Left renal cortex interstitium (tissue), 4 donors: ENCODE measurements around the gene SARS1. TPM values are rescaled to one million over a fixed set of nuclear protein-coding genes. Genes with fewer than 3 reads are reported as not detected.
"Not testable (repeated sequence)": the region's sequence is repeated elsewhere in the genome, so short reads cannot be mapped to it uniquely, and the experiment has no call there.

Experiments used
- DNase-seq, 4 donors: peaks; one replicate each; pipeline ENCODE4 v3.0.0-alpha.2; 2013; ENCODE audit warnings: low read depth in 4 of 4, low spot score in 2 of 4, missing footprints in 1 of 4
- polyA plus RNA-seq, 4 donors: library from polyadenylated mRNA; unstranded; fragments of 120-200 nt; gene quantifications; one replicate each; pipeline ENCODE4 v1.2.1, GENCODE V29; 2013; ENCODE audit not compliant: insufficient read length in 4 of 4

The SARS1 gene
- polyA plus RNA-seq, 4 donors = 125 to 152 (median 131) TPM

GRCh38 chr1:109272831-109273547, 59.3 kb downstream of the SARS1 start:
- DNase-seq = no peak

- no peak for DNase-seq
Measured at GRCh38 chr1:109273570-109274288, 60.0 kb downstream of the SARS1 start.

- no peak for DNase-seq
Measured at GRCh38 chr1:109274533-109275476, 61.1 kb downstream of the SARS1 start.

GRCh38 chr1:109275706-109276345, 62.1 kb downstream of the SARS1 start:
- DNase-seq = no peak

GRCh38 chr1:109277434-109278204, 63.9 kb downstream of the SARS1 start:
- DNase-seq = no peak

- no peak for DNase-seq
Measured at GRCh38 chr1:109279615-109280278, 66.0 kb downstream of the SARS1 start.

- no peak for DNase-seq
Measured at GRCh38 chr1:109280862-109281261, 67.1 kb downstream of the SARS1 start.

GRCh38 chr1:109281680-109282496, 68.2 kb downstream of the SARS1 start:
- DNase-seq = no peak

- no peak for DNase-seq
Measured at GRCh38 chr1:109282497-109282951, 68.8 kb downstream of the SARS1 start.

- peak; percentile 85 to 95 (median 90) for DNase-seq
Measured at GRCh38 chr1:109282952-109283747, 69.4 kb downstream of the SARS1 start, which contains the start of gene PSRC1. Gene PSRC1, minus strand, starts transcription at chr1:109283145.

- no peak for DNase-seq
Measured at GRCh38 chr1:109283748-109284600, 70.3 kb downstream of the SARS1 start.

GRCh38 chr1:109286762-109287161, 73.0 kb downstream of the SARS1 start:
- DNase-seq = not testable (repeated sequence)
